ENCODE data around the gene GCLM. TPM values are rescaled to one million over a fixed set of nuclear protein-coding genes. Genes with fewer than 3 reads are reported as not detected.
"Not testable (repeated sequence)": the region's sequence is repeated elsewhere in the genome, so short reads cannot be mapped to it uniquely, and the experiment has no call there.

Gene GCLM
- total and polyA plus RNA-seq, 9 donors, result 4.5 to 9.9 (median 7.6) TPM

DNA sequence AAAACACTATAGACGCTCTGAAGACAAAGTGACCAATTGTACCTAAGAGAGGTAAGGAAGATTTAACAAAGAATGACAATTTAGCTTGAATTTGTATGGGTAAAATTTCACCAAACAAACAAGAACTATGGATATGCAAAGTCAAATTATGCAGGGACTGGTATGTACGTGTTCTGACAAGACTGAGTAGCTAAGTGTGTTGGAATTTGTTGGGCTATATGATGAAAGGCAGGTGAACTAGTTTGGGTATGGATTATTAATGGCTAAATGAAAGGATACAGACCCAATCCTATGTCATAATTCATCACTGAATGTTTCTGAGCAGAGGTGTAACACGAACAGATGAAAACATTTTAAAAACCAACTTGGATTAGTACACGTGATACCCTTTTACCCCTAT is 37.9 kb downstream of the GCLM start:
- Histone ChIP-seq H3K27ac (ENCODE audit: low read length) (no peak overlapping the region), H3K4me1 (ENCODE audit: control insufficient read depth, insufficient read depth, low read length) (no peaks in the 10 kb centered on the region), H3K4me3 (ENCODE audit: low read length) (no peak overlapping the region), H3K27me3 (ENCODE audit: control insufficient read depth, insufficient read depth, low read length) (no peaks in the 10 kb centered on the region), H3K36me3 (ENCODE audit: control insufficient read depth, insufficient read depth, low read length) (peaks cover 36% of the 10 kb centered on the region), H3K9me3 (replicated peaks; ENCODE audit: control insufficient read depth, low read depth, low read length) (no peaks in the 10 kb centered on the region)
- no peak for DNase-seq
- no CpG with 5 or more reads among the region's 4 CpGs for WGBS (ENCODE audit: insufficient coverage)

DNA sequence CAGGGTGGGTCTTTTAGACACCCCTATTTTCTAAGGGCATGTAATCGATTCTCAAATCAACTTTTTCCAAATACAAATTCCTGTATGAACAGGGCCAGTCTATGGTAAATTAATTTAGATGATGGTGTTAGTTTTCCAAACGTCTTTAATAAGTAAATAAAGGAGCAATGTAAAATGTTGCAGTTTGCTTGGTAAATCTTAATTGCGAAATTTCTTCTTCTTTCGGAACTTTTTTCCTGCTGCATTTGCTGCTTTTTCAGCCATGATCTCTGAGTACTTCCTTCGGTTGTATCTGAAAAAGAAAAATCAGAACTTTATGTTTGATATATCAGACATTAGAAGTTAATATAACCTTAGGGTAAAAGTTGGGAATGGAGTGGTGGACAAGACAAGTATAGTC is 39.6 kb downstream of the GCLM start:
- Histone ChIP-seq H3K4me3 (ENCODE audit: low read length) (no peak overlapping the region), H3K4me1 (ENCODE audit: control insufficient read depth, insufficient read depth, low read length) (no peaks in the 10 kb centered on the region), H3K27ac (ENCODE audit: low read length) (no peak overlapping the region), H3K27me3 (ENCODE audit: control insufficient read depth, insufficient read depth, low read length) (no peaks in the 10 kb centered on the region), H3K9me3 (replicated peaks; ENCODE audit: control insufficient read depth, low read depth, low read length) (no peaks in the 10 kb centered on the region), H3K36me3 (ENCODE audit: control insufficient read depth, insufficient read depth, low read length) (peaks cover 27% of the 10 kb centered on the region)
- 100% methylated on average over 3 of the region's 5 CpGs for WGBS (ENCODE audit: insufficient coverage)
- no peak for DNase-seq

DNA sequence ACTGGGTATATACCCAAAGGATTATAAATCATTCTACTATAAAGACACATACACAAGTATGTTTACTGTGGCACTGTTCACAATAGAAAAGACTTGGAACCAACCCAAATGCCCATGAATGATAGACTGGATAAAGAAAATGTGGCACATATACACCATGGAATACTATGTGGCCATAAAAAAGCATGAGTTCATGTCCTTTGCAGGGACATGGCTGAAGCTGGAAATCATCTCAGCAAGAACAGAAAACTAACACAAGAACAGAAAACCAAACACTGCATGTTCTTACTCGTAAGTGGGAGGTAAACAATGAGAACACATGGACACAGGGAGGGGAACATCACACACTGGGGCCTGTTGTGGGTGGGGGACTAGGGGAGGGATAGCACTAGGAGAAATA is 40.7 kb downstream of the GCLM start:
- H3K9me3 ChIP-seq (replicated peaks; ENCODE audit: control insufficient read depth, low read depth, low read length); DNase-seq; H3K27me3 ChIP-seq (ENCODE audit: control insufficient read depth, insufficient read depth, low read length); H3K27ac ChIP-seq (ENCODE audit: low read length); H3K4me3 ChIP-seq (ENCODE audit: low read length); H3K4me1 ChIP-seq (ENCODE audit: control insufficient read depth, insufficient read depth, low read length): not testable (repeated sequence)
- no CpG with 5 or more reads among the region's 1 CpG for whole genome bisulfite sequencing (ENCODE audit: insufficient coverage)
- peaks cover 19% of the 10 kb centered on the region for H3K36me3 ChIP-seq (ENCODE audit: control insufficient read depth, insufficient read depth, low read length)

DNA sequence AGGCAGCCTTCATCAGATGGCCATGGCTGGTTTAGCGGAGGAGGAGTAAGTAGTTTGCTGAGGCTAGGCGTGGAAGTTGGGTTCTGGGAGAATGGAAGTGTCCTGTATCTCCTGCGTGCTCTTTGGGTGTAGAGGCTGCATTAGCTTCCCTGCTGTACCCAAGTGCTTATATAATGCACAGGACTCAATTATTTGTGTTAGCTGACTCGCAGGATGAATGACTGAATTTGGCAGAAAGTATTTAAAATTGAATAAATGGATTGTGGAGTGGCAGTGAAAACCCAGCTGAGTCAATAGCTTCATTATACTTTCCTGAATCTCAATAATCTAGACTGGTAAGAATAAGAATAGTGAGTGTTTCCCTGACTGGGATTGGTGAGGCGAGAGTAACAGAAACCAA is 44.0 kb downstream of the GCLM start:
- Histone ChIP-seq H3K9me3 (replicated peaks; ENCODE audit: control insufficient read depth, low read depth, low read length) (no peaks in the 10 kb centered on the region), H3K36me3 (ENCODE audit: control insufficient read depth, insufficient read depth, low read length) (peaks cover 9% of the 10 kb centered on the region), H3K4me1 (ENCODE audit: control insufficient read depth, insufficient read depth, low read length) (no peaks in the 10 kb centered on the region), H3K4me3 (ENCODE audit: low read length) (no peak overlapping the region), H3K27me3 (ENCODE audit: control insufficient read depth, insufficient read depth, low read length) (no peaks in the 10 kb centered on the region), H3K27ac (ENCODE audit: low read length) (no peak overlapping the region)
- no peak for DNase-seq
- WGBS (ENCODE audit: insufficient coverage), result 100% methylated on average over 1 of the region's 5 CpGs

DNA sequence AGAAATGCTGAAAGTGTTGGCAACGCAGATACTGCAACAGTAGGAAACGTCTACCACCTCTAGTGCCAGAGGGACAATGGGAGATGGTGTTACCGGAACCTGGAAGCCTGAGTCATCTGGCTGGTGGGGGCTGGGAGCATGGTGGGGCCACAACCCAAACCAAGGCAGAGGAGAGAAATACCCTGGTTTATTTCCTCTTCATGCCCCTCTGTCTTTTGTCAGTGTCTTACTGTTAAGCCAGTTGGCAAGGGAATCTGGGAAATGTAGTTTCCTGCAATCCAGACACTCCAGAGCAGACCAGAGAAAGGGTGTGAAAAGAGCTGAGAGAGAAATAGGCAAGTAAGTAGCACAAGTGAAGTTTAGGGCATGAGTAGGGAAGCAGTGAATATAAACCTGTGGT is 45.1 kb downstream of the GCLM start:
- H3K27ac ChIP-seq (ENCODE audit: low read length), result no peak overlapping the region
- no peaks in the 10 kb centered on the region for H3K9me3 ChIP-seq (replicated peaks; ENCODE audit: control insufficient read depth, low read depth, low read length)
- no peaks in the 10 kb centered on the region for H3K4me1 ChIP-seq (ENCODE audit: control insufficient read depth, insufficient read depth, low read length)
- no peaks in the 10 kb centered on the region for H3K27me3 ChIP-seq (ENCODE audit: control insufficient read depth, insufficient read depth, low read length)
- DNase-seq, result no peak
- WGBS (ENCODE audit: insufficient coverage), result 88% methylated on average over 3 of the region's 3 CpGs
- H3K36me3 ChIP-seq (ENCODE audit: control insufficient read depth, insufficient read depth, low read length), result peaks cover 5% of the 10 kb centered on the region
- no peak overlapping the region for H3K4me3 ChIP-seq (ENCODE audit: low read length)

DNA sequence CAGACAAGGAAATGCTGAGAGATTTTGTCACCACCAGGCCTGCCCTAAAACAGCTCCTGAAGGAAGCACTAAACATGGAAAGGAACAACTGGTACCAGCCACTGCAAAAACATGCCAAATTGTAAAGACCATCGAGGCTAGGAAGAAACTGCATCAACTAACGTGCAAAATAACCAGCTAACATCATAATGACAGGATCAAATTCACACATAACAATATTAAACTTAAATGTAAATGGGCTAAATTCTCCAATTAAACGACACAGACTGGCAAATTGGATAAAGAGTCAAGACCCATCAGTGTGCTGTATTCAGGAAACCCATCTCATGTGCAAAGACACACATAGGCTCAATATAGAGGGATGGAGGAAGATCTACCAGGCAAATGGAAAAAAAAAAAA is 51.6 kb downstream of the GCLM start:
- not testable (repeated sequence) for H3K27ac ChIP-seq (ENCODE audit: low read length); H3K4me3 ChIP-seq (ENCODE audit: low read length); H3K9me3 ChIP-seq (replicated peaks; ENCODE audit: control insufficient read depth, low read depth, low read length); H3K36me3 ChIP-seq (ENCODE audit: control insufficient read depth, insufficient read depth, low read length); H3K27me3 ChIP-seq (ENCODE audit: control insufficient read depth, insufficient read depth, low read length); H3K4me1 ChIP-seq (ENCODE audit: control insufficient read depth, insufficient read depth, low read length); DNase-seq
- WGBS (ENCODE audit: insufficient coverage), result no CpG with 5 or more reads among the region's 3 CpGs

DNA sequence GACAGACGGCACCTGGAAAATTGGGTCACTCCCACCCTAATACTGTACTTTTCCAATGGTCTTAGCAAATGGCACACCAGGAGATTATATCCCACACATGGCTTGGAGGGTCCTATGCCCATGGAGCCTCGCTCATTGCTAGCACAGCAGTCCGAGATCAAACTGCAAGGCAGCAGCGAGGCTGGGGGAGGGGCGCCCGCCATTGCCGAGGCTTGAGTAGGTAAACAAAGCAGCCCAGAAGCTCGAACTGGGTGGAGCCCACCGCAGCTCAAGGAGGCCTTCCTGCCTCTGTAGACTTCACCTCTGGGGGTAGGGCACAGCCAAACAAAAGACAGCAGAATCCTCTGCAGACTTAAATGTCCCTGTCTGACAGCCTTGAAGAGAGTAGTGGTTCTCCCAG is 53.2 kb downstream of the GCLM start:
- 93% methylated on average over 7 of the region's 9 CpGs for WGBS (ENCODE audit: insufficient coverage)
- H3K27me3 ChIP-seq (ENCODE audit: control insufficient read depth, insufficient read depth, low read length); H3K4me1 ChIP-seq (ENCODE audit: control insufficient read depth, insufficient read depth, low read length); H3K36me3 ChIP-seq (ENCODE audit: control insufficient read depth, insufficient read depth, low read length); DNase-seq; H3K27ac ChIP-seq (ENCODE audit: low read length); H3K4me3 ChIP-seq (ENCODE audit: low read length); H3K9me3 ChIP-seq (replicated peaks; ENCODE audit: control insufficient read depth, low read depth, low read length): not testable (repeated sequence)

DNA sequence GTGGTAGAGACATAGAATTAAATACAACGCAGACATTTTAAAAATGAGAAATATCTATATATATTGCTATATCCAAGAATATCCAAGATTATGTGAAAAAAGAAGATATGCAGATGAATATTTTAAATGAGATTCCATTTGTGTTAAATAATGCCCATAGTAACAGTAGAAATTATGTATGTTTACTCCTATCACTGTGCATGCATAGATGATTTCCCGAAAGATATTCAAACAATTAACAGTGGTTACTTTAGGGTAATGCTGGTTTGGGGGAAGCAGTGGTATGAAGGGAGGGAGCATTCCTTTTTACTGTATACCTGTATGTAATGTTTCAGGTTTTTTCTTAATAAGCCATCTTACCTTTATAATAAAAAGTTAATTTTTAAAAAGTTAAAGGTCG is 55.3 kb downstream of the GCLM start:
- DNase-seq, result no peak
- WGBS (ENCODE audit: insufficient coverage), result no CpG with 5 or more reads among the region's 3 CpGs
- H3K4me3 ChIP-seq (ENCODE audit: low read length), result no peak overlapping the region
- no peaks in the 10 kb centered on the region for H3K36me3 ChIP-seq (ENCODE audit: control insufficient read depth, insufficient read depth, low read length)
- H3K9me3 ChIP-seq (replicated peaks; ENCODE audit: control insufficient read depth, low read depth, low read length), result peaks cover 2% of the 10 kb centered on the region
- no peak overlapping the region for H3K27ac ChIP-seq (ENCODE audit: low read length)
- H3K4me1 ChIP-seq (ENCODE audit: control insufficient read depth, insufficient read depth, low read length), result no peaks in the 10 kb centered on the region
- H3K27me3 ChIP-seq (ENCODE audit: control insufficient read depth, insufficient read depth, low read length), result no peaks in the 10 kb centered on the region

DNA sequence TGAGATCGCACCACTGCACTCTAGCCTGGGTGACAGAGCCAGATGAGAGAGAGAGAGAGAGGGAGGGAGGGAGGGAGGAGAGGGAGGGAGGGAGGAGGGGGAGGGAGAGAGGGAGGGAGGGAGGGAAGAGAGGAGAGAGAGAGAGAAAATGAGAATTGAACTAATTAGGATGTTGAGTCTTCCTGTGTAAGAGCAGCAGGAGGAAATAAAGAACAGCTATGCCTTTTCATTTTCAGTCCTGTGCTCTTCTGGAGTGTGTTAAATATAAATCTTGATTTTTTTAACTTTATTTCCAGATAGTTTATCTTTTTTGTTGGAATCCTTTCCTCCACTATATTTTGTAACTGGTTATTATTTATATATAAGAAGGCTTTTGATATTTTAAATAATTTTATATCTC is 57.4 kb downstream of the GCLM start:
- WGBS (ENCODE audit: insufficient coverage), result no CpG with 5 or more reads among the region's 1 CpG
- Histone ChIP-seq H3K27me3 (ENCODE audit: control insufficient read depth, insufficient read depth, low read length) (no peaks in the 10 kb centered on the region), H3K4me3 (ENCODE audit: low read length) (no peak overlapping the region), H3K9me3 (replicated peaks; ENCODE audit: control insufficient read depth, low read depth, low read length) (peaks cover 2% of the 10 kb centered on the region), H3K36me3 (ENCODE audit: control insufficient read depth, insufficient read depth, low read length) (no peaks in the 10 kb centered on the region), H3K4me1 (ENCODE audit: control insufficient read depth, insufficient read depth, low read length) (peaks cover 4% of the 10 kb centered on the region), H3K27ac (ENCODE audit: low read length) (no peak overlapping the region)
- no peak for DNase-seq

DNA sequence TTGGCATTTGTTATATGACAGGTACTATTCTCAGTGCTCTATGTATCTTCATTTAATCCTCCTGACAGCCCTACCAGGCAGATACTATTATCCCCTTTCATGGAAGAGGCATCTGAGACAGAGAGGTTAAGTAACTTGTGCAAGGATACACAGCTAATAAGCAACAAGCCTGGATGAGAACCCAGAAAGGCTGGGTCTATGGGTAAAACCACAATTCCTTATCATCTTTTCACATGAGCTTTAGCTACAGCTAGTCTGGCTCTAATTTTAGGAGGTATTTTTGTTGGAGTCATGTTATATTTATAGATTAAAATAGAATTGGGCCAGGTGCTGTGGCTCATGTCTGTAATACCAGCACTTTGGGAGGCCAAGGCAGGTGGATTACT is 57.9 kb downstream of the GCLM start:
- Histone ChIP-seq H3K4me1 (ENCODE audit: control insufficient read depth, insufficient read depth, low read length) (peaks cover 4% of the 10 kb centered on the region), H3K9me3 (replicated peaks; ENCODE audit: control insufficient read depth, low read depth, low read length) (peaks cover 2% of the 10 kb centered on the region), H3K4me3 (ENCODE audit: low read length) (no peak overlapping the region), H3K36me3 (ENCODE audit: control insufficient read depth, insufficient read depth, low read length) (no peaks in the 10 kb centered on the region), H3K27me3 (ENCODE audit: control insufficient read depth, insufficient read depth, low read length) (no peaks in the 10 kb centered on the region), H3K27ac (ENCODE audit: low read length) (no peak overlapping the region)
- DNase-seq, result no peak

DNA sequence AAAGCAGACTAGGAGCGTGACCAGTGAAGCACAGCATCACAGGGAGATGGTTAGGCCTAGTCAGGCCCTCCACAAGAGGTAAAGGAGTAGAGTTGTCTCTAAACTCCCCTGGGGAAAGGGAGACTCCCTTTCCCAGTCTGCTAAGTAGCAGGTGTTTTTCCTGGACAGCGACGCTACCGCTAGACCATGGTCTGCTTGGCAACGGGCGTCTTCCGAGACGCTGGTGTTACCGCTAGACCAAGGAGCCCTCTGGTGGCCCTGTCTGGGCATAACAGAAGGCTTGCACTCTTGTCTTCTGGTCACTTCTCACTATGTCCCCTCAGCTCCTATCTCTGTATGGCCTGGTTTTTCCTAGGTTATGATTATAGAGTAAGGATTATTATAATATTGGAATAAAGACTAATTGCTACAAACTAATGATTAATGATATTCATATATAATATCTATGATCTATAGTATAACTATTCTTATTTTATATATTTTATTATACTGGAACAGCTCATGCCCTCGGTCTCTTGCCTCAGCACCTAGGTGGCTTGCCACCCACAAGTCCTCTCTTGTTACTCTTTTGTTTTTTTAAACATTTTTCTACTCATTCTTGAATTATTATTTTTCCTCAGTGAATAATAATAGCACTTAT is 58.4 kb downstream of the GCLM start:
- H3K36me3 ChIP-seq (ENCODE audit: control insufficient read depth, insufficient read depth, low read length); H3K27me3 ChIP-seq (ENCODE audit: control insufficient read depth, insufficient read depth, low read length); H3K9me3 ChIP-seq (replicated peaks; ENCODE audit: control insufficient read depth, low read depth, low read length); H3K4me3 ChIP-seq (ENCODE audit: low read length); H3K27ac ChIP-seq (ENCODE audit: low read length); H3K4me1 ChIP-seq (ENCODE audit: control insufficient read depth, insufficient read depth, low read length): not testable (repeated sequence)
- 36% methylated on average over 3 of the region's 10 CpGs for WGBS (ENCODE audit: insufficient coverage)
- DNase-seq, result peak; percentile 69

Data from muscle of leg (tissue), 11 donors.